ENCODE measurements around the gene ADSL. TPM values are rescaled to one million over a fixed set of nuclear protein-coding genes. Genes with fewer than 3 reads are reported as not detected.

Gene ADSL
- total and polyA plus RNA-seq, 9 of the 15 experiments (the other 6 are each of a cell fraction or from before 2014, with no cell fraction given) = 112 to 322 (median 146) TPM

DNA sequence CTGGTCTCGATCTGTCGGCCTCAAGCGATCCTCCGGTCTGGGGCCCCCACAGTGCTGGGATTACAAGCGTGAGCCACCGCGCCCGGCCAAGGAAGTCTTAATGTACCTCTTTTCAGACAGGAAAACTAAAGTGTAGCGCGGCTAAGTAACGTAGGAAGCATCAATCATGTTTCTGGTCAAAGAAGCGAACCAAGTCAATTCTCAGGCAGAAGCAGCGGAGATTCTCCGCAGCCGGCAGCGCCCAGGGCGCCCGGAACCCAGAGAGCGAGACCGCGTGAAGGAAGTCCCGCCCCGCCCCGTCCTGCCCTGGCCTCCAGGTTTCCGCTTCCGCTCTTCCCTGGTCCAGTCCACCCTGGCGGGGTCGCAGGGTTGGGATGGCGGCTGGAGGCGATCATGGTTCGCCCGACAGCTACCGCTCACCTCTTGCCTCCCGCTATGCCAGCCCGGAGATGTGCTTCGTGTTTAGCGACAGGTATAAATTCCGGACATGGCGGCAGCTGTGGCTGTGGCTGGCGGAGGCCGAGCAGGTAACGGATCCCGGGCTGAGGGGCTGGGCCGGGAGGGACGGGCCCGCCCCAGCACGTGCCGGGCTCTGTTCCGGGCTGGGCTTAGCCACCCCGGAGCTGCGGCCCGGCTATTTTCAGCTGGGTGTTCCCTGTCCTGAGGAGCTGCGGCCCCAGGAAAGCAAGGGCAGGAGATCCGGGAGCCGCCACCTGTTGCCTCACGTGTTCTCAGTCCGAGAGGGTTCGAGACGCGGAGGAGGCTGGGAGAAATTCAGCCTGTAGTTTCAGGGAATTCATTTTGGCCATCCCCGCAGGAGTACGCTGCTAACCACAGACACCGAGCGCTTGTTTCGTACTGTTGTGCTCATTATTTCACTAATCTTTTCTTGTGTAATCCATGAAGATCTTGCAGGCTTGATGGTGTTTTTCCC is at the start of gene ADSL (continued):
- TF ChIP-seq, protein P1, sequence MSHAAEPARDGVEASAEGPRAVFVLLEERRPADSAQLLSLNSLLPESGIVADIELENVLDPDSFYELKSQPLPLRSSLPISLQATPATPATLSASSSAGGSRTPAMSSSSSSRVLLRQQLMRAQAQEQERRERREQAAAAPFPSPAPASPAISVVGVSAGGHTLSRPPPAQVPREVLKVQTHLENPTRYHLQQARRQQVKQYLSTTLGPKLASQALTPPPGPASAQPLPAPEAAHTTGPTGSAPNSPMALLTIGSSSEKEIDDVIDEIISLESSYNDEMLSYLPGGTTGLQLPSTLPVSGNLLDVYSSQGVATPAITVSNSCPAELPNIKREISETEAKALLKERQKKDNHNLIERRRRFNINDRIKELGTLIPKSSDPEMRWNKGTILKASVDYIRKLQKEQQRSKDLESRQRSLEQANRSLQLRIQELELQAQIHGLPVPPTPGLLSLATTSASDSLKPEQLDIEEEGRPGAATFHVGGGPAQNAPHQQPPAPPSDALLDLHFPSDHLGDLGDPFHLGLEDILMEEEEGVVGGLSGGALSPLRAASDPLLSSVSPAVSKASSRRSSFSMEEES (CRISPR knock-in tag; IDR thresholded peaks at IDR 0.05) = no peak
- TF ChIP-seq ADNP (tag; IDR thresholded peaks at IDR 0.05) (no peak), ILK (tag; IDR thresholded peaks at IDR 0.05; ENCODE audit: borderline replicate concordance, low read depth) (no peak), ZNF561 (CRISPR knock-in tag; conservative IDR thresholded peaks at IDR 0.05) (no peak), E2F3 (CRISPR knock-in tag; IDR thresholded peaks at IDR 0.05) (no peak), POLR2A (conservative IDR thresholded peaks at IDR 0.05) (peak; percentile 96), SRSF1 (IDR thresholded peaks at IDR 0.05; ENCODE audit: low read depth, low read length) (no peak), BCOR (IDR thresholded peaks at IDR 0.05) (peak; percentile 6), ERF (CRISPR knock-in tag; IDR thresholded peaks at IDR 0.05) (0 out of 2 replicates have a peak, but pooled peaks have one; percentile 7), DACH1 (IDR thresholded peaks at IDR 0.05; ENCODE audit: partially characterized antibody) (no peak), RBFOX2 (IDR thresholded peaks at IDR 0.05; ENCODE audit: low read depth, low read length) (peak; percentile 96), SRSF9 (IDR thresholded peaks at IDR 0.05; ENCODE audit: borderline replicate concordance, low read depth, low read length) (no peak), GABPB1 (CRISPR knock-in tag; IDR thresholded peaks at IDR 0.05) (peak; percentile 95), TAF15 (IDR thresholded peaks at IDR 0.05; ENCODE audit: low read depth, low read length) (no peak), XRCC3 (IDR thresholded peaks at IDR 0.05) (no peak), ZFP1 (CRISPR knock-in tag; IDR thresholded peaks at IDR 0.05) (no peak), FOXJ2 (tag; IDR thresholded peaks at IDR 0.05) (no peak), ZNF780A (CRISPR knock-in tag; IDR thresholded peaks at IDR 0.05) (no peak), ZNF699 (CRISPR knock-in tag; IDR thresholded peaks at IDR 0.05; ENCODE audit: insufficient replicate concordance) (no peak), CREB5 (CRISPR knock-in tag; IDR thresholded peaks at IDR 0.05) (no peak), NRF1 (conservative IDR thresholded peaks at IDR 0.05 in 1 of 2, IDR thresholded peaks at IDR 0.05 in 1 of 2) (no peak)
- TF ChIP-seq, protein P2, sequence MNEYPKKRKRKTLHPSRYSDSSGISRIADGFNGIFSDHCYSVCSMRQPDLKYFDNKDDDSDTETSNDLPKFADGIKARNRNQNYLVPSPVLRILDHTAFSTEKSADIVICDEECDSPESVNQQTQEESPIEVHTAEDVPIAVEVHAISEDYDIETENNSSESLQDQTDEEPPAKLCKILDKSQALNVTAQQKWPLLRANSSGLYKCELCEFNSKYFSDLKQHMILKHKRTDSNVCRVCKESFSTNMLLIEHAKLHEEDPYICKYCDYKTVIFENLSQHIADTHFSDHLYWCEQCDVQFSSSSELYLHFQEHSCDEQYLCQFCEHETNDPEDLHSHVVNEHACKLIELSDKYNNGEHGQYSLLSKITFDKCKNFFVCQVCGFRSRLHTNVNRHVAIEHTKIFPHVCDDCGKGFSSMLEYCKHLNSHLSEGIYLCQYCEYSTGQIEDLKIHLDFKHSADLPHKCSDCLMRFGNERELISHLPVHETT (CRISPR knock-in tag; conservative IDR thresholded peaks at IDR 0.05 in 1 of 2, IDR thresholded peaks at IDR 0.05 in 1 of 2) = peak in 1 of 2 experiments; percentile 43; a peak in 1 of 4 replicates
- TF ChIP-seq, protein P3, sequence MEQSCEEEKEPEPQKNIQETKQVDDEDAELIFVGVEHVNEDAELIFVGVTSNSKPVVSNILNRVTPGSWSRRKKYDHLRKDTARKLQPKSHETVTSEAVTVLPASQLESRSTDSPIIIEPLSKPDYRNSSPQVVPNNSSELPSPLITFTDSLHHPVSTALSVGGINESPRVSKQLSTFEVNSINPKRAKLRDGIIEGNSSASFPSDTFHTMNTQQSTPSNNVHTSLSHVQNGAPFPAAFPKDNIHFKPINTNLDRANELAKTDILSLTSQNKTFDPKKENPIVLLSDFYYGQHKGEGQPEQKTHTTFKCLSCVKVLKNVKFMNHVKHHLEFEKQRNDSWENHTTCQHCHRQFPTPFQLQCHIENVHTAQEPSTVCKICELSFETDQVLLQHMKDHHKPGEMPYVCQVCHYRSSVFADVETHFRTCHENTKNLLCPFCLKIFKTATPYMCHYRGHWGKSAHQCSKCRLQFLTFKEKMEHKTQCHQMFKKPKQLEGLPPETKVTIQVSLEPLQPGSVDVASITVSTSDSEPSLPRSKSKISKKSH (CRISPR knock-in tag; IDR thresholded peaks at IDR 0.05) = no peak

All from K562 (cell line).